GM12873 (cell line): ENCODE measurements around the gene XPNPEP2.

Experiments used
- CTCF ChIP-seq: IDR thresholded peaks from 2 replicates; pipeline ENCODE4 v1.5.1; 2012; ENCODE audit warnings: low read depth, mild to moderate bottlenecking, moderate library complexity, low read length, control low read depth; ENCODE audit not compliant: insufficient read depth; ENCODE audit errors: missing control alignments

The XPNPEP2 gene

GRCh38 chrX:129705988-129706387, 32.8 kb upstream of the XPNPEP2 start:
- TF ChIP-seq CTCF = no peak

- no peak for TF ChIP-seq CTCF
These were observed 32.2 kb upstream of the XPNPEP2 start for GRCh38 chrX:129706400-129707072.

- TF ChIP-seq CTCF = no peak
These were observed 24.2 kb upstream of the XPNPEP2 start for GRCh38 chrX:129714581-129714980.

- no peak for TF ChIP-seq CTCF
These were observed 22.3 kb upstream of the XPNPEP2 start for GRCh38 chrX:129716507-129716906.

- no peak for TF ChIP-seq CTCF
These were observed 20.9 kb upstream of the XPNPEP2 start for GRCh38 chrX:129717892-129718291.

- TF ChIP-seq CTCF = no peak
These were observed 20.1 kb upstream of the XPNPEP2 start for GRCh38 chrX:129718676-129719075.

- TF ChIP-seq CTCF = no peak
These were observed 19.5 kb upstream of the XPNPEP2 start for GRCh38 chrX:129719268-129719667.
